SH-SY5Y (cell line): ENCODE measurements around the gene ELK3.

Source experiments
- GATA2 ChIP-seq: IDR thresholded peaks from 2 replicates; pipeline ENCODE4 v1.6.1; 2011; ENCODE audit warnings: mild to moderate bottlenecking, low read depth, low read length
- GATA3 ChIP-seq: IDR thresholded peaks from 2 replicates; pipeline ENCODE4 v1.6.1; 2011; ENCODE audit warnings: low read depth, mild to moderate bottlenecking, low read length, moderate library complexity

The ELK3 gene

GRCh38 chr12:96193725-96194575, at the start of gene ELK3:
ELK3 (plus strand) TSS chr12:96194375.
- no peak for TF ChIP-seq GATA2

GRCh38 chr12:96146747-96147146, 47.4 kb upstream of the ELK3 start:
- TF ChIP-seq GATA2 = no peak
- TF ChIP-seq GATA3 = no peak

DNA sequence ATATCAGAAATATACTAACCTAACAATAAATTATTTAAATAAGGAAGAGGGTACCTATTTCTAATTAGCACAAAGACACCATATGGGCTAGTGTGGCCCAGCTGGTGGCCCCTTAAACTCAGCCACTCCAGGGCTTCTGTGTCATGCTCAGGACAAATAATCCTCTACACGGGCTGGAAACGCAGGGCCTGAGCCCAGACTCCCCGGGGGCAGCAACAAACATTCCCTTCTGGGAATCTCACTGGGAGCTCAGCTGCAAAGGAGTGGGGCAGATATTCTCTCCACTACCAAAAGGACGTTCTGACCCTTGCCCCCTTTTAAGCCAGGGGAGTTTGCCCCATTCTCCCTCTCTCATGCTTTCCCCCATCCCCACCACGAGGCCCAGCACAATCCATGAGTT, 43.7 kb upstream of the ELK3 start:
- no peak for TF ChIP-seq GATA3
- no peak for TF ChIP-seq GATA2

GRCh38 chr12:96152164-96152563, 42.0 kb upstream of the ELK3 start:
- TF ChIP-seq GATA2 = no peak
- TF ChIP-seq GATA3 = no peak

DNA sequence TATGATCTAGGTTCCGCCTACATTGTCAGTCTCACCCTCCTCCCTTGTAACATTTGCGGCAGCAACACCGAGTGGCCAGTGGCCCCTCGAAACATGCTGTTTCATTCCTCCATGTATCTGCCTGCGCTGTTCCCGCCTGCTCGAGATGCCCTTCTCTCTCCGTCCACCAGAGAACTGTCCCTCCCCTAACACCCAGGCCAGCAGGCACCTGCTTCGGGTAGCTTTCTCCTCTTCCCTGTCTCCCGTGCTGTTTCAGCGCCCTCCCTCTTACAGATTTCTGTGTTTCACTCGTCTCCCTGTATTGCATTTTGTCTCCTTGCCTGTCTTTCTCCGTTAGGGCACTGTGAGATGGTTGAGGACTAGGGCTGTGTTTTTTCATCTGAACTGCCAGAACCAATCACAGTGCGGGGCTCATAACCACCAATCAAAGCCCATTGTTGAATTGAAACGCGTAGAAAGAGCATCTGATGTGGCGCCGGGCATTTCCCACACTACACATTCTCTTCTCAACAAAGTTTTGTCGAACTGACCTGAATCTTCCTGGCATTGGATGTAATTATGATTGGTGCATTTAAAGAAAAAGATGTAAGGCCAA, 40.9 kb upstream of the ELK3 start:
- TF ChIP-seq GATA3 (no peak), GATA2 (no peak)

DNA sequence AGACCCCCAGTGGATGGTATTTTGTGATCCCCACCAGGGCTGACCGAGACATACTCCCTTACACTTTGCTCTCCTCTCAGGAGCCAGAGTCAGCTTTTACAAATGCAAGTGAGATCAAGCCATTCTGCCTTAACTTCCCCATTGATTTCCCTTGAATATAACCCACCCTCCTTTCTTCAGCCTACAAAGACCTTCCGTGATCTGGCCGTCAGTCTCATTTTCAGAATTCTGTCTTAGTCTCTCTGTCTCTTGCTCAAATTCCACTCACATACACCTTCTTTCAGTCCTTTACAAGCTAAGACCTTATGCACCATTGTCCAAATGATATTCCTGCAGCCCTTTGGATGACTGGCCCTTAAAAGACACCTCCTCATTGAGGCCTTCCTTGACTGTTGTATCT, 39.0 kb upstream of the ELK3 start:
- TF ChIP-seq GATA3 = no peak
- TF ChIP-seq GATA2 = no peak

- TF ChIP-seq GATA3 = no peak
- no peak for TF ChIP-seq GATA2
Observed at GRCh38 chr12:96155781-96156180, 38.4 kb upstream of the ELK3 start.

GRCh38 chr12:96156211-96156610, 38.0 kb upstream of the ELK3 start:
- TF ChIP-seq GATA2 = no peak
- TF ChIP-seq GATA3 = no peak

DNA sequence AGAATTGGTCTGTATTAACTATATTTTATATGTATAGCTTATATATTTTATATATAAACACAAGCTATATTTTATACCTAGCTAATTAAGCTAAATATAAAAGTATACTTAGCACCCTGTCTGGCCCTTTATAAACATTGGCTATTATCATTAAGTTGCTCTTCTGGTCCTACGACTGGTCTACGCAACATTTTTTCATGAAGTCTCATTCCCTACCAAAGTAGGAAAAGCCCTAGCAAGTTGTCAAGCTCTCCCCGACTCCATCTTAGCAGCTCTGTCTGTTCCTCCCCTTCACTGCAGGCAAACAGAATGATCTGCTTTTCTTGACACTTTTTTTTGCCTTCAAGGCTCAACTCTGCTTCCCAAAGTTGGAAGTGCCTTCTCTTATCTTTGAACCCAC, 36.7 kb upstream of the ELK3 start:
- TF ChIP-seq GATA2 (no peak), GATA3 (no peak)

- peak; percentile 27; the same call in 1 of the 2 replicates for TF ChIP-seq GATA2
- no peak for TF ChIP-seq GATA3
Observed at GRCh38 chr12:96164951-96165811, 29.0 kb upstream of the ELK3 start.

GRCh38 chr12:96166765-96167164, 27.4 kb upstream of the ELK3 start:
- TF ChIP-seq GATA2 (no peak), GATA3 (no peak)

DNA sequence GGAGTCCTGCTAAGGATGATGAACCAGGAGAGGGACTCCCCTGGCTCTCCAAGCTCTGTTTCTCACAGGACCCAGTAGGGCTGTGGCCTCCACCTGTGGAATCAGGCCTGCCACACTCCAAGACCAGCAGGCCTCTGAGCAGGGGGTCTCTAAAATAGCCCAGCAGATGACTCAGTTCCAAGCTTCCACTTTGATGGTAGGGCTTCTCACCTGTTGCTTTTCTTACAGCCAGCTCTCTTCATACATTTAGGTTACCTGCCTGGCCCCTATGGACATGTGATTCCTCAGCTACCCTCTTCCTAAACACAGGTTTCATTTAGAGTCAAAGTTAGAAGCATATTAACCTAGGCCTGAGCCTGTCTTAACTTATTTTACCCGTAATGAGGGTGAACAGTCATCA, 26.7 kb upstream of the ELK3 start:
- TF ChIP-seq GATA2 (no peak), GATA3 (no peak)

GRCh38 chr12:96170328-96170727, 23.8 kb upstream of the ELK3 start:
- TF ChIP-seq GATA2 = no peak
- TF ChIP-seq GATA3 = no peak

DNA sequence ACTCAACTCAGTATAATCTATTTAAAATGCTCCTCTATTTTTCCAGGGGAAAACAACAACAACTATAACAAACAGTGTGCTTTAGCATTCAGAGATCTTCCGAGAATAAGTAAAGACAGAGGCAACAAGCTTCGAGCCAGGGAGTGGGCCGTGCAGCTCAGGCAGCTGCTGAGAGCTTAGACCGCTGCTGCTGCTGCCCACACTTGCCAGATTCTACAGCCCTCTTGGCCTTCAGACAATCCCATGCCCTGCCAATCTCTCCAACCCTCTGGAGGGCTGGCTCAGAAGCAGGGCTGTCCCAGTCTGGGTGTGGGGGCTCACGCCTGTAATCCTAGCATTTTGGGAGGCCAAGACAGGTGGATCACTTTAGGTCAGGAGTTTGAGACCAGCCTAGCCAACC, 23.4 kb upstream of the ELK3 start:
- TF ChIP-seq GATA3 = no peak
- no peak for TF ChIP-seq GATA2
